ENCODE data around the gene EFNA3. TPM values are rescaled to one million over a fixed set of nuclear protein-coding genes. Genes with fewer than 3 reads are reported as not detected.
A peak's percentile ranks its signal among the peaks of the same experiment; 100 is the strongest.

EFNA3 gene, protein sequence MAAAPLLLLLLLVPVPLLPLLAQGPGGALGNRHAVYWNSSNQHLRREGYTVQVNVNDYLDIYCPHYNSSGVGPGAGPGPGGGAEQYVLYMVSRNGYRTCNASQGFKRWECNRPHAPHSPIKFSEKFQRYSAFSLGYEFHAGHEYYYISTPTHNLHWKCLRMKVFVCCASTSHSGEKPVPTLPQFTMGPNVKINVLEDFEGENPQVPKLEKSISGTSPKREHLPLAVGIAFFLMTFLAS
- 1 to 10 TPM; 1.1 to 2.0 TPM for total RNA-seq
- polyA plus RNA-seq (ENCODE audit: insufficient read length in 6 of 6): 1 to 10 TPM; 2.6 to 4.8 (median 3.9) TPM
- long read RNA-seq, donor 1: 0 reads
- long read RNA-seq, donor 2, partial matches to known transcripts: 0 of 2 reads
- long read RNA-seq, donor 2, other reads (novel, unspliced or antisense): 0 of 2 reads
- long read RNA-seq, donor 3: 0 reads
- long read RNA-seq, donor 4, partial matches to known transcripts: 1 of 1 reads
- long read RNA-seq, donor 4, other reads (novel, unspliced or antisense): 0 of 1 reads
- long read RNA-seq, donor 5, partial matches to known transcripts: 0 of 2 reads
- long read RNA-seq, donor 5, other reads (novel, unspliced or antisense): 0 of 2 reads
- long read RNA-seq, donor 6, partial matches to known transcripts: 0 of 2 reads
- long read RNA-seq, donor 6, other reads (novel, unspliced or antisense): 0 of 2 reads
- long read RNA-seq, donor 7, partial matches to known transcripts: 0 of 3 reads
- long read RNA-seq, donor 7, other reads (novel, unspliced or antisense): 0 of 3 reads
- long read RNA-seq, donor 8: 0 reads
- long read RNA-seq, donor 9: 0 reads
- long read RNA-seq, donor 10, partial matches to known transcripts: 1 of 2 reads
- long read RNA-seq, donor 10, other reads (novel, unspliced or antisense): 0 of 2 reads
- long read RNA-seq, donor 11, transcript EFNA3-201 (5 exons, 1,782 nt): major isoform, 14 of 20 reads
- long read RNA-seq, donor 11, partial matches to known transcripts: 6 of 20 reads
- long read RNA-seq, donor 11, other reads (novel, unspliced or antisense): 0 of 20 reads
- long read RNA-seq, donor 12, partial matches to known transcripts: 0 of 1 reads
- long read RNA-seq, donor 12, other reads (novel, unspliced or antisense): 0 of 1 reads

DNA sequence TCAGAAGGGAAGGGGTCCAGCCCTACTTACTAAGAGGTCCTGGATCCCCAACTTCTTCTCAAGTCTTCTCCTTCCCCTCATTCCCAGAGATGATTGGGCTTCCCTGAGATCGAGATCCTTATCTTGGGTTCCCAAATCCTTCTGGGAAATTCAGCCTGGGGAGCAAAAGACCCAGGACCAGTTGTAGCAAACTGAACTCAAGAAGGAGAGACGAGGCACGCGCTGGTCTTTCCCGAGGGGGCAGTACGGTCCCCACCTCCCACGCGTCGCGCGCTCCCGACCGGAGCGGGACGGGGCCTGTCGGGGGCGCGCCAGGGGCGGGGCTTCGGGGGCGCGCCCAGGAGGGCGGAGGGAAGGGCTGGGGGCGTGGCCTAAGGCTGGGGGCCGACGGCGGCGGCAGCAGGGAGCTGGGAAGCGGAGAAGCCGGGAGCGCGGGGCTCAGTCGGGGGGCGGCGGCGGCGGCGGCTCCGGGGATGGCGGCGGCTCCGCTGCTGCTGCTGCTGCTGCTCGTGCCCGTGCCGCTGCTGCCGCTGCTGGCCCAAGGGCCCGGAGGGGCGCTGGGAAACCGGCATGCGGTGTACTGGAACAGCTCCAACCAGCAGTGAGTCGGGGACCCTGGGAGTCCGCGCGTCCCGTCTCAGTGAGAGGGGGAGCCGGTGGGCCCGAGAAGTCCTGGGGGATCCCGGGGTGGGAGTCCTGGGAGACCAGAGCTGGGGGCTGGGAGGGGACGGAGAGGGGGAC is at the start of gene EFNA3:
Gene EFNA3, plus strand, starts transcription at position 369 of the 741 bp plus-strand sequence. Its CDS starts 105 bp downstream, at position 474.
- intact Hi-C loops (cut with DNase I): no loop called here
- Histone ChIP-seq H3K9me3 (no peaks in the 10 kb centered on the region), H3K4me3 (peak within 1 kb of the TSS; percentile 15 to 32), H3K27ac (no peak within 1 kb of the TSS), H3K27me3 (peaks cover 46 to 59% of the 10 kb centered on the region in 2 donors), H3K4me1 (peaks cover 34 to 52% of the 10 kb centered on the region in 2 donors), H3K36me3 (no peaks in the 10 kb centered on the region)
- DNase-seq (peak in 3 of 4 donors; percentile 67 to 93 (median 75)), ATAC-seq (peak; percentile 86)
- TF ChIP-seq, protein P1, sequence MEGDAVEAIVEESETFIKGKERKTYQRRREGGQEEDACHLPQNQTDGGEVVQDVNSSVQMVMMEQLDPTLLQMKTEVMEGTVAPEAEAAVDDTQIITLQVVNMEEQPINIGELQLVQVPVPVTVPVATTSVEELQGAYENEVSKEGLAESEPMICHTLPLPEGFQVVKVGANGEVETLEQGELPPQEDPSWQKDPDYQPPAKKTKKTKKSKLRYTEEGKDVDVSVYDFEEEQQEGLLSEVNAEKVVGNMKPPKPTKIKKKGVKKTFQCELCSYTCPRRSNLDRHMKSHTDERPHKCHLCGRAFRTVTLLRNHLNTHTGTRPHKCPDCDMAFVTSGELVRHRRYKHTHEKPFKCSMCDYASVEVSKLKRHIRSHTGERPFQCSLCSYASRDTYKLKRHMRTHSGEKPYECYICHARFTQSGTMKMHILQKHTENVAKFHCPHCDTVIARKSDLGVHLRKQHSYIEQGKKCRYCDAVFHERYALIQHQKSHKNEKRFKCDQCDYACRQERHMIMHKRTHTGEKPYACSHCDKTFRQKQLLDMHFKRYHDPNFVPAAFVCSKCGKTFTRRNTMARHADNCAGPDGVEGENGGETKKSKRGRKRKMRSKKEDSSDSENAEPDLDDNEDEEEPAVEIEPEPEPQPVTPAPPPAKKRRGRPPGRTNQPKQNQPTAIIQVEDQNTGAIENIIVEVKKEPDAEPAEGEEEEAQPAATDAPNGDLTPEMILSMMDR (IDR thresholded peaks at IDR 0.05): no peak

DNA sequence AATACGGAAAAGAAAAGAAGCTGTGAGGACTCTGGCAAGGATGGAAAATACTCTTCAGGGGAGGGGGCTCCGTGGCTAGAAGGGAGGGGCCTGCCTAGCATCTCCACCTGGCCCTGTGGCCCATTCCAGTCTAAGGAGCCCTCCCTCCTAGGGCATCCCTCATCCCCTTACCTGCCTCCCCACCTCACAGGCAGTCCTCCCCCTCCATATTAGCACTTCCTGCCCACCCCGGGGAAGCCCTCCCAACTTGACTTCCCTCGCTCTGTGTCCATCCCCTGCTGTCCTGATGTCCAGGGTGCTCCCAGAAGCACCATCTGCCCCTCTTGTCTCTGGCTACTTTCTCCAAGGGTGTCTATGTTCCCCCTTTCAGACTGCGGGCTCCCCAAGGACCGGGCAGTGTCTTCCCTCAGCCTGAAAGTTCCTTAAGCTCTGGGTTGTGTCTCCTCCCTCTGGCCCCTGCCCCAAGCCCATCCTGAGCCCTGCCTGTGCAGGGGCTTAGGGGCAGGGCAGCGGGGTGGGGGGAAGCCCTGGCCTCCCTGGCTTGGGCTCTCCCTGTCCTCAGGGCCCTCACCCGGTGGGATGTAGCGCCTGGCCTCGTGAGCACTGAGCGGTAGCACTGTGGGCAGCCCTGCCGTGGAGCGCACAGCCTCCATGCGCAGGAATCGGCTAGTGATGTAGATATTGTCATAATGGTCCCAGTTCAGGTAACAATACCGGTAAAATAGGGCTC is 49.0 kb upstream of the EFNA3 start:
- H3K27ac ChIP-seq: no peak overlapping the region
- H3K9me3 ChIP-seq: no peaks in the 10 kb centered on the region
- TF ChIP-seq, protein P1 (IDR thresholded peaks at IDR 0.05): no peak
- ATAC-seq (no peak), DNase-seq (peak in 1 of 4 donors; percentile 61)
- H3K4me1 ChIP-seq: peaks cover 0 to 9% of the 10 kb centered on the region in 2 donors
- intact Hi-C loops (cut with DNase I): no loop called here
- no peaks in the 10 kb centered on the region for H3K36me3 ChIP-seq
- no peak overlapping the region for H3K4me3 ChIP-seq
- H3K27me3 ChIP-seq: no peaks in the 10 kb centered on the region

DNA sequence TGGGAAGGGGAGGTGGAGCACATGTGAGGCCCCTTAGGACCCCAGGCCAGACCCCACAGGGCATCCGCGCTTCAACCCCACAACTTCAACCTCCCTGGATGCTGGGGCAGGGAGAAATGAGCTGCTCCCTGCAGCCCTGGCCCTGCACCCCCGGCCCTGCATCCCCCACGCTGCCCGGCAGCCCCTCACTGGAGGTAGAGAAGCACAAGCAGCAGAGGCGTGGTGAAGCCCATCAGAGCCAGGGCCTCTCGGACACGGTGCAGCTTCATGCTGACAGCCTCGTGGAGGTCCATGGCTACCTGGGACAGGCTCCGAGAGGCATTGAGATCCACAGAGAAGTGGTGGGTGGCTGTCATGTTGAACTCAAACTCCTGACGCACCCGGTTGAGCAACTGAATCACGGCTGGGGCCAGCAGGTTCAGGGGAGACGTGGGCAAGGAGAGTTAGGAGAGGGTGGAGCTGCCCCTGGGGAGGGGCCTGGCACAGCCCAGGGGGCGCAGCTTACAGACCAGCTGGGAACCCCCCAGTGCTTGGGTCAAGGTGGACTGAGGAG is 48.3 kb upstream of the EFNA3 start:
- Histone ChIP-seq H3K4me3 (no peak overlapping the region), H3K4me1 (peaks cover 0 to 9% of the 10 kb centered on the region in 2 donors), H3K27ac (no peak overlapping the region), H3K27me3 (no peaks in the 10 kb centered on the region), H3K36me3 (no peaks in the 10 kb centered on the region), H3K9me3 (no peaks in the 10 kb centered on the region)
- peak in 1 of 4 donors; percentile 53 for DNase-seq
- no peak for ATAC-seq
- intact Hi-C loops (cut with DNase I): no loop called here
- TF ChIP-seq, protein P1 (IDR thresholded peaks at IDR 0.05): no peak

DNA sequence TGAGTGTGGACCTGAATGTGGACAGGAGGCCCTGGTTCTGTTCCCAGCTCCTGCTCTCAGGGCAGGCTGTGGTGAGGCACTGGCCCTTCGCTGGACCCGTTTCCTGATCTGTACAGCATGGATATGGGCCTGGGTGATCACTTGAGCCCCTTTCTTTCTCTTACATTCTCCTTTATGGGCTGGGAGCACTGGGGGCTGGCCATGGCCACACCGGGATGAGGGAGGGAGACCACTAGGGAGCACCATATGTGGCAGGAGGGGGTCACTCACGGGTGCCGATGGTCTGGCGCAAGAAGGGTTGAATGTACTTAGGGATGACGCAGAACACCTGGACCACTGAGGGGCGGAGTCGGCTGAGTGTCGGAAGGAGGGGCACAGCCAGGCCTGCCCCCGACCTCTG is 47.7 kb upstream of the EFNA3 start:
- Histone ChIP-seq H3K9me3 (no peaks in the 10 kb centered on the region), H3K27me3 (no peaks in the 10 kb centered on the region)

More for the DNA sequence above, 47.7 kb upstream of the EFNA3 start:
- intact Hi-C loops (cut with DNase I): no loop called here
- TF ChIP-seq, protein P1 (IDR thresholded peaks at IDR 0.05): no peak
- no peak for ATAC-seq
- Histone ChIP-seq H3K36me3 (no peaks in the 10 kb centered on the region), H3K4me1 (peaks cover 0 to 11% of the 10 kb centered on the region in 2 donors), H3K4me3 (no peak overlapping the region), H3K27ac (no peak overlapping the region)
- peak in 1 of 4 donors; percentile 49 for DNase-seq
